GM19395 (cell line): ENCODE results near the gene RDH13.
"Not testable (repeated sequence)": the region's sequence is repeated elsewhere in the genome, so short reads cannot be mapped to it uniquely, and the experiment has no call there.

ENCODE experiments used
- ATAC-seq: cut with Tn5 transposase; IDR thresholded peaks from one replicate; pipeline ENCODE4 v1.9.1; 2021; ENCODE audit warnings: mild to moderate bottlenecking, moderate library complexity; ENCODE audit not compliant: unreplicated experiment

Gene RDH13

GRCh38 chr19:55048446-55048845, 14.5 kb downstream of the RDH13 start:
- no peak for ATAC-seq

- ATAC-seq, result no peak
These were observed 15.0 kb downstream of the RDH13 start for GRCh38 chr19:55047951-55048350.

GRCh38 chr19:55046975-55047622, 15.8 kb downstream of the RDH13 start:
- ATAC-seq, result no peak

- no peak for ATAC-seq
These were observed 17.9 kb downstream of the RDH13 start for GRCh38 chr19:55044771-55045716.

GRCh38 chr19:55044286-55044685, 18.7 kb downstream of the RDH13 start:
- ATAC-seq, result no peak

- ATAC-seq, result no peak
These were observed 20.3 kb downstream of the RDH13 start for GRCh38 chr19:55042688-55043087.

GRCh38 chr19:55042344-55042678, 20.6 kb downstream of the RDH13 start:
- ATAC-seq, result no peak

- ATAC-seq, result no peak
These were observed 21.2 kb downstream of the RDH13 start for GRCh38 chr19:55041627-55042343.

GRCh38 chr19:55041244-55041626, 21.7 kb downstream of the RDH13 start:
- ATAC-seq, result no peak

- ATAC-seq, result not testable (repeated sequence)
These were observed 22.3 kb downstream of the RDH13 start for GRCh38 chr19:55040654-55041053.

- ATAC-seq, result not testable (repeated sequence)
These were observed 25.3 kb downstream of the RDH13 start for GRCh38 chr19:55037603-55038002.

- ATAC-seq, result no peak
These were observed 26.9 kb downstream of the RDH13 start for GRCh38 chr19:55036058-55036457.

GRCh38 chr19:55034751-55035150, 28.2 kb downstream of the RDH13 start:
- no peak for ATAC-seq

- not testable (repeated sequence) for ATAC-seq
These were observed 29.8 kb downstream of the RDH13 start for GRCh38 chr19:55032976-55033643.

- no peak for ATAC-seq
These were observed 30.7 kb downstream of the RDH13 start for GRCh38 chr19:55032170-55032800.

- ATAC-seq, result no peak
These were observed 31.8 kb downstream of the RDH13 start for GRCh38 chr19:55031178-55031577.

GRCh38 chr19:55028757-55029156, 34.2 kb downstream of the RDH13 start:
- no peak for ATAC-seq

- ATAC-seq, result no peak
These were observed 35.2 kb downstream of the RDH13 start for GRCh38 chr19:55027472-55028337.

GRCh38 chr19:55027140-55027471, 35.8 kb downstream of the RDH13 start:
- not testable (repeated sequence) for ATAC-seq

GRCh38 chr19:55024111-55024510, 38.8 kb downstream of the RDH13 start:
- ATAC-seq, result no peak
